NT2/D1 (cell line): Measurements from ENCODE around the gene OR10G3.
A peak's percentile ranks its signal among the peaks of the same experiment; 100 is the strongest.
"Not testable (repeated sequence)": the region's sequence is repeated elsewhere in the genome, so short reads cannot be mapped to it uniquely, and the experiment has no call there.

Source experiments
- DNase-seq: peaks from one replicate; pipeline ENCODE4 v3.0.0-alpha.2; 2011; ENCODE audit warnings: low read depth, low spot score
- H3K27me3 ChIP-seq: 2 replicates; pipeline ENCODE4 v1.6.0; 2011; ENCODE audit warnings: mild to moderate bottlenecking; ENCODE audit not compliant: insufficient read length, insufficient read depth
- H3K36me3 ChIP-seq: 2 replicates; pipeline ENCODE4 v1.6.1; 2011; ENCODE audit warnings: mild to moderate bottlenecking, low read length, mixed read lengths; ENCODE audit not compliant: insufficient read depth, insufficient read length
- H3K4me1 ChIP-seq: 2 replicates; pipeline ENCODE4 v1.5.1; 2011; ENCODE audit not compliant: insufficient read depth, insufficient read length
- H3K4me3 ChIP-seq: 2 replicates; pipeline ENCODE4 v1.5.1; 2011; ENCODE audit warnings: low read depth; ENCODE audit not compliant: insufficient read length
- H3K9ac ChIP-seq: 2 replicates; pipeline ENCODE4 v1.6.0; 2011; ENCODE audit warnings: low read depth; ENCODE audit not compliant: insufficient read length
- H3K9me3 ChIP-seq: 2 replicates; pipeline ENCODE4 v1.5.1; 2011; ENCODE audit warnings: mild to moderate bottlenecking, low read length; ENCODE audit not compliant: insufficient read depth
- SUZ12 ChIP-seq: IDR thresholded peaks from 2 replicates; pipeline ENCODE4 v1.6.1; 2011; ENCODE audit not compliant: insufficient read length, insufficient read depth; ENCODE audit errors: extremely low read depth
- YY1 ChIP-seq: IDR thresholded peaks from 2 replicates; pipeline ENCODE4 v1.6.1; 2011; ENCODE audit not compliant: insufficient read length, insufficient read depth
- ZNF274 ChIP-seq: IDR thresholded peaks from 2 replicates; pipeline ENCODE4 v1.6.1; 2011; ENCODE audit warnings: mild to moderate bottlenecking, low read depth, low read length

Gene OR10G3

DNA sequence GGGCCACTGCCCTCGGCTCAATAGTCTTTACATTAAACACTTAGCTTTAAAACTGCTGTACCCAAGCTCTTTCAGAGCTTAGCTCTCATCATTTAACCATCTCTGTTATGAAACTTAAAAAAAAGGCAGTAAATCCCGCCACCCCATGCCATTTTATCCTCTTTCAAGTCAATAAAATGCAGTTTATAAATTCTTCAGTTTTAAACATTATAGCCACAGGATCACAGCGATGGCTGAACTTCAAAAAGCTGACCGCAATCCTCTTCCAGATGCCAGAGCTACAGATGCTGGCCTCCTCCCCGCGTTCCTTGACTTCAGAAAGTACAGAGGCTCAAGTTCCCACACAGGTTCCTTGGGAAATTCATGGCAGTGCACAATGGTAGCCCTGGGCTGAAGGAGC, 4.2 kb downstream of the OR10G3 start:
- Histone ChIP-seq H3K4me3 (no peak overlapping the region), H3K27me3 (no peaks in the 10 kb centered on the region), H3K9me3 (no peaks in the 10 kb centered on the region), H3K36me3 (no peaks in the 10 kb centered on the region), H3K9ac (no peak overlapping the region), H3K4me1 (no peaks in the 10 kb centered on the region)
- no peak for TF ChIP-seq YY1
- TF ChIP-seq ZNF274: no peak
- TF ChIP-seq SUZ12: no peak
- DNase-seq: no peak

DNA sequence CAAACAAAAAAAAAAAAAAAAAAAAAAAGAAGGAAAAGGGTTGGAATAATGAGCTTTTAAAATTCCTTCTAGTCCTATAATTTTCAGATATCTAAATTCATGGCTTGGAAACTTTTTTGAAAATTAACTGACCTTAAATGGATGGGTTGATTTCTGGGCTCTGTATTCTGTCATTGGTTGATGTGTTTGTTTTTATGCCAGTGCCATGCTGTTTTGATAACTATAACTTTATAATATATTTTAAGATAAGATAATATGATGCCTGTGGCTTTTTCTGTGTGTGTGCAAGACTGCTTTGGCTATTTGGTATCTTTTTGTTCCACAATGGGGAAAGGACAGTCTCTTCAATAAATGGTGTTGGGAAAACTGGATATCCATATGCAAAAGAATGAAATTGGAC, 7.3 kb downstream of the OR10G3 start:
- no peaks in the 10 kb centered on the region for H3K36me3 ChIP-seq
- no peak for TF ChIP-seq YY1
- TF ChIP-seq SUZ12: no peak
- TF ChIP-seq ZNF274: no peak
- no peak overlapping the region for H3K4me3 ChIP-seq
- no peaks in the 10 kb centered on the region for H3K9me3 ChIP-seq
- no peaks in the 10 kb centered on the region for H3K27me3 ChIP-seq
- no peak for DNase-seq
- H3K9ac ChIP-seq: no peak overlapping the region
- H3K4me1 ChIP-seq: no peaks in the 10 kb centered on the region

DNA sequence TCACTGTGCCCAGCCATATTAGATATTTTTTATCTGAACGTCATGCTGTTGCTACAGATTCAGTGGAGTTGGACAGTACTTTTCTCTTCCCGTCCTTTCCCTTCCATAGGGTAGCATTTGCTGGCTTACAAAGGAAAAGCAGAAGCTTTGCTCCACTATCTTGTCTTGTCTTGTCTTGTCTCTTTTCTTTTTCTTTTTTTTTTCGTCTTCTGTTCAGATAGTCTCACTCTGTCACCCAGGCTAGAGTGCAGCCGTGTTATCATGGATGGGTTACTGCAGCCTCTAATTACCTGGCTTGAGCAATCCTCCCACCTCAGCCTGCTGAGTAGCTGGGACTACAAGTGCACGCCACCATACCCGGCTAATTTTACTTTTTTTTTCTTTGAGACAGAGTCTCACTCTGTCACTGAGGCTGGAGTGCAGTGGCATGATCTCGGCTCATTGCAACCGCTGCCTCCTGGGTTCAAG, 21.1 kb downstream of the OR10G3 start:
- H3K36me3 ChIP-seq: no peaks in the 10 kb centered on the region
- DNase-seq: no peak
- no peak overlapping the region for H3K4me3 ChIP-seq
- H3K9me3 ChIP-seq: no peaks in the 10 kb centered on the region
- no peak for TF ChIP-seq ZNF274
- TF ChIP-seq YY1: no peak
- no peak for TF ChIP-seq SUZ12
- no peak overlapping the region for H3K9ac ChIP-seq
- H3K27me3 ChIP-seq: no peaks in the 10 kb centered on the region
- H3K4me1 ChIP-seq: no peaks in the 10 kb centered on the region

DNA sequence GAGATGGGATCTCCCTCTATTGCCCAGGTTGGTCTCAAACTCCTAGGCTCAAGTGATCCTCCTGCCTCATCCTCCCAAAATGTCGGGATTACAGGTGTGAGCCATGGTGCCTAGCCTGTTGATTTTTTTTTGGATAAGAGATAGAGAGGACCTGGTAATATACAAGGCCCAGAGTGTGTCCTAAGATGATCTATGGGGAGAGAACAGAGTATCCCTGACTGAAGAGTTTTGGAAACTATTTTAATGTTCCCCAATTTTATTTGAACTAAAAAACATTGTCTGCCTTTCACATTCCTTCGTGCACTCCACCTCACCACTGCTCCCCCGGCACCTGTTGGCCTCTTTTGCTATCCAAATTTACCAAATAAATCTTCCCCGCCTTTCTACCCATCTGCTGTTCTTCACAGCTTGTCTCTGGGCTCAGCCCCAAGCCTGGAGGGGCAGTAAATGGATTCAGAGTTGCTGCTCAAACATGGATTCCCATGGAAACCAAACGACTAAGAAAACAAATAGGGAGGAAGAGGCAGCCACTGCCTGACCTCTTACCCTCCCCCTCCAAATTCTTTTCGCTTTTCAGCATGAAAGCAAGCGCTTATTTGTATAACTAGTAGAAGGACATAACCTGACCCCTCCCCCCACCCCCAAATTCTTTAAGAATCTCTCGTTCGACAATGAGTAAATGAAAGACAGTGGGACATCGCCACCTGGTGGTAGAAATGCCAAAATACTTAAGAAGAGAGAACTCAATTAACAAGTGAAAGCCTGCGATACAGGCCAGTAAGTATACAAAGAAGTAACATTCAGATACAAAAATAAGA, 22.6 kb downstream of the OR10G3 start:
- no peaks in the 10 kb centered on the region for H3K9me3 ChIP-seq
- no peaks in the 10 kb centered on the region for H3K27me3 ChIP-seq
- no peaks in the 10 kb centered on the region for H3K4me1 ChIP-seq
- H3K9ac ChIP-seq: no peak overlapping the region
- no peak for TF ChIP-seq ZNF274
- TF ChIP-seq SUZ12: no peak
- TF ChIP-seq YY1: no peak
- H3K36me3 ChIP-seq: no peaks in the 10 kb centered on the region
- DNase-seq: peak; percentile 97
- no peak overlapping the region for H3K4me3 ChIP-seq

DNA sequence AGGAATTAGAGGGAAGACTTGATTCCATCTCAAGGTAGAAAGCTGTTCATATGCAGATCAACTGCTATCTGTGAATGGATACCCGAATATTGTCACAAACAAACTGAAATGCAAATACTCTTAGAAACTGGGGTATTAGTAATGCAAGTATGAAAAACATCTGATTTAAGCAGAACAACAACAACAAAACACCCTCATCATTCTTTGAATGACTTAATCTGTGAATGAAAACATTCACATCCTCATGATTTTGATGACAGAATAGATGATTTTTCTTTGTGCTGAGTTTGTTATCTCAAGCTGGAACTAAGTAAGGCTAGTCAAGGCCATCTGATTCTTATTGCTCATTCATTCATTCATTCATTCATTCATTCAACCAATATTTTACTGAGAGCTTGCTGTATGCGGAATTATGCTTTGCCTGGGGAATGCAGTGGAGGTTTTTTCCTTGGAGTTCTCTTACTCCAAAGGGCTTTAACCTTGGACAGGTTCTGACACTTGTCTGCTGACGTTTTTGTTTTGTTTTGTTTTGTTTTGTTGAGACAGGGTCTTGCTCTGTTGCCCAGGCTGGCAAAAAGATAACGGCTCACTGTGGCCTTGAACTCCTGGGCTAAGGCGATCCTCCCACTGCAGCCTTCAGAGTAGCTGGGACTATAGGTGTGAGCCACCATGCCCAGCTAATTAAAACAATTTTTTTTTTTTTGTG, 23.3 kb downstream of the OR10G3 start:
- TF ChIP-seq YY1: no peak
- TF ChIP-seq ZNF274: no peak
- TF ChIP-seq SUZ12: no peak
- DNase-seq: no peak
- H3K4me1 ChIP-seq: no peaks in the 10 kb centered on the region
- peak overlapping the region; percentile 38 for H3K9ac ChIP-seq
- H3K9me3 ChIP-seq: no peaks in the 10 kb centered on the region
- no peak overlapping the region for H3K4me3 ChIP-seq
- H3K27me3 ChIP-seq: no peaks in the 10 kb centered on the region
- no peaks in the 10 kb centered on the region for H3K36me3 ChIP-seq

DNA sequence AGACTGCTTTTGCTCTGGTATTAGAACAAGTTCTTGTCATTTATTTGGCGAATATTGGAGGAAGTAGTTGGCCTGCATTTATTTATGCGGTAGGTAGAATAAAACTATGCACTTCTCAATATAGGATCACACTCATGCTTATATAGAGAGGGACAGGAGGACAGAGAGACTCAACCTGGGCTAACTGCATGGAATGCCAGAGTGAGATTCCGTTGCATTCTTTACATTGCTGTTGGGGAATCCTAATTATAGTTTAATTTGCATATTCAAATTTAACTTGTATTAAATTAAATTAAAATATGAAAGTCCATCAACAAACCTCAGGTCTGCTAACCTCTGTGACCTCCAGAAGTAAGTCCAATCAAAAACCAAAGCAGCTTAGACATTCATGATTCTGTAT, 26.6 kb downstream of the OR10G3 start:
- no peak overlapping the region for H3K4me3 ChIP-seq
- DNase-seq: no peak
- no peaks in the 10 kb centered on the region for H3K4me1 ChIP-seq
- TF ChIP-seq YY1: no peak
- TF ChIP-seq ZNF274: no peak
- no peak for TF ChIP-seq SUZ12
- H3K9me3 ChIP-seq: no peaks in the 10 kb centered on the region
- H3K36me3 ChIP-seq: no peaks in the 10 kb centered on the region
- H3K9ac ChIP-seq: no peak overlapping the region
- no peaks in the 10 kb centered on the region for H3K27me3 ChIP-seq

DNA sequence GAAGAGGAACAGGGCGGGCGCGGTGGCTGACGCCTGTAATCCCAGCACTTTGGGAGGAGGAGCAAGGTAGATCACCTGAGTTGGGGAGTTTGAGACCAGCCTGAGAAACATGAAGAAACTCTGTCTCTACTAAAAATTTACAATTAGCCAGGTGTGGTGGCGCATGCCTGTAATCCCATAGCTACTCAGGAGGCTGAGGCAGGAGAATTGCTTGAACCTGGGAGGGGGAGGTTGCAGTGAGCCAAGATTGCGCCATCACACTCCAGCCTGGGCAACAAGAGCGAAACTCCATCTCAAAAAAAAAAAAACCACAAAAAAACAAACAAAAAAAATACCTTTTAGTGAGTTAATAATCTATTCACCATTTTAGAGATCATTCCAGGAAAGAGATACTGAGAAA, 35.3 kb downstream of the OR10G3 start:
- H3K4me1 ChIP-seq, H3K36me3 ChIP-seq, DNase-seq, H3K4me3 ChIP-seq, H3K27me3 ChIP-seq, H3K9ac ChIP-seq, H3K9me3 ChIP-seq: not testable (repeated sequence)

DNA sequence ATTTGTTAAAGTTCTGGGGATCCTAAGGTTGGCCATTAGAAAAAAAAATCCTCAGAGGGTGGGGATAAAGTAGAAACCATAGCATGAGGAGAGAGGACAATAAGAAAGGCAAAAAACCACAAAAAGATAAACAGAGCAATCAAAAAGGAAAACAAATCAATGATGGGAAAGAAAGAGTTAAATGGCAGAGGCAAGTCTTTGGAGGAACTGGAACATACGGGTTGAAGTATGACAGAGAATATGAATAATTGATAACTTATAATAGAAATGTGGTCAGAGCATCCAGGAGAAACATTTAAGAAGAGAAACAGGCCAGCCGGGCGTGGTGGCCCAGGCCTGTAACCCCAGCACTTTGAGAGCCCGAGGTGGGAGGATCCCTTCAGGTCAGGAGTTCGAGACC, 35.9 kb downstream of the OR10G3 start:
- TF ChIP-seq YY1 (no peak), SUZ12 (no peak), ZNF274 (no peak)
- H3K9ac ChIP-seq: no peak overlapping the region
- no peak for DNase-seq
- H3K4me3 ChIP-seq: no peak overlapping the region
- H3K27me3 ChIP-seq: no peaks in the 10 kb centered on the region
- no peaks in the 10 kb centered on the region for H3K36me3 ChIP-seq
- peaks cover 8% of the 10 kb centered on the region; the same call in 1 of the 2 replicates for H3K9me3 ChIP-seq
- no peaks in the 10 kb centered on the region for H3K4me1 ChIP-seq
